DOHH2 (cell line): ENCODE measurements around the gene RARB.

Experiments used
- H3F3A ChIP-seq: fragments of 200-600 bp; sonication (generic), shearing (Covaris generic); 2 replicates; pipeline ENCODE4 v1.6.0; 2016; ENCODE audit warnings: antibody characterized with exemption, mild to moderate bottlenecking; ENCODE audit not compliant: control insufficient read depth, insufficient read depth
- H3K27ac ChIP-seq: fragments of 200-600 bp; sonication (generic); 2 replicates; pipeline ENCODE4 v1.5.1; 2014; ENCODE audit warnings: low read depth, mild to moderate bottlenecking, low read length, moderate library complexity
- H3K27me3 ChIP-seq: fragments of 200-600 bp; sonication (generic); 2 replicates; pipeline ENCODE4 v1.6.1; 2014; ENCODE audit warnings: mild to moderate bottlenecking, low read length, mixed read lengths; ENCODE audit not compliant: control insufficient read depth
- H3K36me3 ChIP-seq: fragments of 200-600 bp; sonication (generic); 2 replicates; pipeline ENCODE4 v1.6.1; 2014; ENCODE audit warnings: mild to moderate bottlenecking, low read length, moderate library complexity, mixed read lengths; ENCODE audit not compliant: control insufficient read depth
- H3K4me1 ChIP-seq: fragments of 200-600 bp; sonication (generic); 2 replicates; pipeline ENCODE4 v1.6.1; 2014; ENCODE audit warnings: mild to moderate bottlenecking, low read length, mixed read lengths; ENCODE audit not compliant: control insufficient read depth
- H3K4me2 ChIP-seq: fragments of 200-600 bp; sonication (generic); 2 replicates; pipeline ENCODE4 v1.6.0; 2014; ENCODE audit warnings: mild to moderate bottlenecking, low read length, moderate library complexity
- H3K4me3 ChIP-seq: fragments of 200-600 bp; sonication (generic); 2 replicates; pipeline ENCODE4 v1.5.1; 2014; ENCODE audit warnings: mild to moderate bottlenecking, low read length, mixed read lengths
- H3K79me2 ChIP-seq: fragments of 200-600 bp; sonication (generic); 2 replicates; pipeline ENCODE4 v1.6.1; 2014; ENCODE audit warnings: mild to moderate bottlenecking, low read length, mixed read lengths; ENCODE audit not compliant: control insufficient read depth
- H3K9me2 ChIP-seq: fragments of 200-600 bp; sonication (generic); replicated peaks from 2 replicates; pipeline ENCODE4 v1.6.1; 2014; ENCODE audit warnings: mild to moderate bottlenecking, low read length, mixed read lengths; ENCODE audit not compliant: control insufficient read depth
- H3K9me3 ChIP-seq: fragments of 200-600 bp; sonication (generic); 2 replicates; pipeline ENCODE4 v1.6.1; 2014; ENCODE audit warnings: antibody characterized with exemption, low read length, mixed read lengths; ENCODE audit not compliant: control insufficient read depth, insufficient read depth
- H4K20me1 ChIP-seq: fragments of 200-600 bp; sonication (generic); 2 replicates; pipeline ENCODE4 v1.6.0; 2014; ENCODE audit warnings: low read depth, mild to moderate bottlenecking, antibody characterized with exemption, low read length, moderate library complexity; ENCODE audit not compliant: control insufficient read depth, insufficient read depth
- CTCF ChIP-seq: fragments of 200-600 bp; sonication (generic); IDR thresholded peaks from one replicate; pipeline ENCODE4 v1.5.1; 2014; ENCODE audit warnings: antibody characterized with exemption, mild to moderate bottlenecking, low read depth, low read length; ENCODE audit not compliant: poor library complexity, severe bottlenecking
- EZH2phosphoT487 ChIP-seq: fragments of 200-600 bp; sonication (generic); IDR thresholded peaks from 2 replicates; pipeline ENCODE4 v1.6.1; 2017; ENCODE audit warnings: borderline replicate concordance, mild to moderate bottlenecking, antibody characterized with exemption, low read length, moderate library complexity, mixed read lengths

RARB gene

GRCh38 chr3:25610167-25610566 lies 182.1 kb downstream of the RARB start:
- H3F3A ChIP-seq: 0 out of 2 replicates have a peak, but pooled peaks cover 2% of the 10 kb centered on the region
- no peaks in the 10 kb centered on the region for H4K20me1 ChIP-seq
- no peaks in the 10 kb centered on the region for H3K4me1 ChIP-seq
- no peaks in the 10 kb centered on the region for H3K79me2 ChIP-seq
- TF ChIP-seq EZH2phosphoT487: no peak
- TF ChIP-seq CTCF: no peak
- H3K27me3 ChIP-seq: no peaks in the 10 kb centered on the region
- no peaks in the 10 kb centered on the region for H3K9me2 ChIP-seq
- no peak overlapping the region for H3K4me3 ChIP-seq
- no peak overlapping the region for H3K4me2 ChIP-seq
- H3K27ac ChIP-seq: no peak overlapping the region
- peaks cover 92% of the 10 kb centered on the region for H3K36me3 ChIP-seq
- no peaks in the 10 kb centered on the region for H3K9me3 ChIP-seq

GRCh38 chr3:25610779-25611178 lies 182.7 kb downstream of the RARB start:
- H3K9me2 ChIP-seq: no peaks in the 10 kb centered on the region
- no peaks in the 10 kb centered on the region for H4K20me1 ChIP-seq
- H3K79me2 ChIP-seq: no peaks in the 10 kb centered on the region
- TF ChIP-seq CTCF: no peak
- TF ChIP-seq EZH2phosphoT487: no peak
- H3K4me3 ChIP-seq: no peak overlapping the region
- H3K9me3 ChIP-seq: no peaks in the 10 kb centered on the region
- 0 out of 2 replicates have a peak, but pooled peaks cover 2% of the 10 kb centered on the region for H3F3A ChIP-seq
- no peaks in the 10 kb centered on the region for H3K27me3 ChIP-seq
- H3K4me1 ChIP-seq: no peaks in the 10 kb centered on the region
- H3K4me2 ChIP-seq: no peak overlapping the region
- H3K27ac ChIP-seq: no peak overlapping the region
- peaks cover 90% of the 10 kb centered on the region for H3K36me3 ChIP-seq

- no peak overlapping the region for H3K4me2 ChIP-seq
- H4K20me1 ChIP-seq: no peaks in the 10 kb centered on the region
- H3K9me3 ChIP-seq: no peaks in the 10 kb centered on the region
- no peak overlapping the region for H3K4me3 ChIP-seq
- H3K27ac ChIP-seq: no peak overlapping the region
- H3F3A ChIP-seq: 0 out of 2 replicates have a peak, but pooled peaks cover 2% of the 10 kb centered on the region
- no peaks in the 10 kb centered on the region for H3K4me1 ChIP-seq
- no peaks in the 10 kb centered on the region for H3K79me2 ChIP-seq
- TF ChIP-seq CTCF: no peak
- no peaks in the 10 kb centered on the region for H3K9me2 ChIP-seq
- H3K36me3 ChIP-seq: peaks cover 86% of the 10 kb centered on the region
- no peaks in the 10 kb centered on the region for H3K27me3 ChIP-seq
Measured at GRCh38 chr3:25611193-25611592, 183.1 kb downstream of the RARB start.

- no peaks in the 10 kb centered on the region for H4K20me1 ChIP-seq
- peaks cover 80% of the 10 kb centered on the region for H3K36me3 ChIP-seq
- H3F3A ChIP-seq: no peaks in the 10 kb centered on the region
- H3K4me3 ChIP-seq: no peak overlapping the region
- H3K27me3 ChIP-seq: no peaks in the 10 kb centered on the region
- no peaks in the 10 kb centered on the region for H3K79me2 ChIP-seq
- H3K9me3 ChIP-seq: no peaks in the 10 kb centered on the region
- no peaks in the 10 kb centered on the region for H3K4me1 ChIP-seq
- no peak overlapping the region for H3K27ac ChIP-seq
- TF ChIP-seq CTCF: no peak
- TF ChIP-seq EZH2phosphoT487: no peak
- no peak overlapping the region for H3K4me2 ChIP-seq
- H3K9me2 ChIP-seq: no peaks in the 10 kb centered on the region
Measured at GRCh38 chr3:25618028-25618427, 190.0 kb downstream of the RARB start.
